ENCODE data around the gene SIPA1L3.
A peak's percentile ranks its signal among the peaks of the same experiment; 100 is the strongest.

Gene SIPA1L3

DNA sequence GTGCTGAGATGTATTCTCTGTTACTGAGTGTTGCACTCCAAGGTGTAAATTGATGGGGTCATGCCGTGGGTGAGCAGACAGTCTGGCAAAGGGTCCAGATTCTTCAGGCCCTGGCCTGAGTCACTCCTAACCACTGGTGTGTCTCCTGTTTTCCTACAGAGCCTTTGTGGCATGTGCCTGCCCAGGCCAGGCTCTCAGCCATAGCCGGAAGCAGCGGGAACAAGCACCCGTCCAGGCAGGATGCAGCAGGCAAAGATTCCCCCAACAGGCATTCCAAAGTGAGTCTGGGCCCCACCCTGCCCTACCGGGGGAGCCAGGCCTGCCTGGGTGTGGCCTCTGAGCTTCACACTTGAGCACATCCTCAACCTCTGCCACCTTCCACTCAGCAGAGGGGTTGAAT, 255.1 kb downstream of the SIPA1L3 start:
- DNase-seq = no peak

DNA sequence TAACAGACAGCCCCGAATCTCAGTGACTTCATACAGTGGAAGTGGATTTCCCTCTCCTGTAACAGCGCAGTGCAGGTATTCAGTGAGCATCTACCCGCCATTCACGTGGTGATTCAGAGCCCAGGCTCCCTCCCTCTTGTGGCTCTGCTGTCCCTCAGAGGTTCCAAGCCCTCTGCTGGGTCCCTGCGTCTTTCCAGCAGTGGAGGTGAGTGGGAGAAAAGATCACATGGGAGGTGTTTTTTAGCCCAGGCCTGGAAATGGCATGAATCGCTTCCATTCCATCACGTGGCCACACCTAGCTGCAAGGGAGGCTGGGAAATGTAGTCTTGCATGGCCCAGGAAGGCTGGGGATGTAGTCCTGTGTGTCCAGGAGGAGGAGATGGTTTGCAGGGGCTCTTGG, 255.6 kb downstream of the SIPA1L3 start:
- no peak for DNase-seq

DNA sequence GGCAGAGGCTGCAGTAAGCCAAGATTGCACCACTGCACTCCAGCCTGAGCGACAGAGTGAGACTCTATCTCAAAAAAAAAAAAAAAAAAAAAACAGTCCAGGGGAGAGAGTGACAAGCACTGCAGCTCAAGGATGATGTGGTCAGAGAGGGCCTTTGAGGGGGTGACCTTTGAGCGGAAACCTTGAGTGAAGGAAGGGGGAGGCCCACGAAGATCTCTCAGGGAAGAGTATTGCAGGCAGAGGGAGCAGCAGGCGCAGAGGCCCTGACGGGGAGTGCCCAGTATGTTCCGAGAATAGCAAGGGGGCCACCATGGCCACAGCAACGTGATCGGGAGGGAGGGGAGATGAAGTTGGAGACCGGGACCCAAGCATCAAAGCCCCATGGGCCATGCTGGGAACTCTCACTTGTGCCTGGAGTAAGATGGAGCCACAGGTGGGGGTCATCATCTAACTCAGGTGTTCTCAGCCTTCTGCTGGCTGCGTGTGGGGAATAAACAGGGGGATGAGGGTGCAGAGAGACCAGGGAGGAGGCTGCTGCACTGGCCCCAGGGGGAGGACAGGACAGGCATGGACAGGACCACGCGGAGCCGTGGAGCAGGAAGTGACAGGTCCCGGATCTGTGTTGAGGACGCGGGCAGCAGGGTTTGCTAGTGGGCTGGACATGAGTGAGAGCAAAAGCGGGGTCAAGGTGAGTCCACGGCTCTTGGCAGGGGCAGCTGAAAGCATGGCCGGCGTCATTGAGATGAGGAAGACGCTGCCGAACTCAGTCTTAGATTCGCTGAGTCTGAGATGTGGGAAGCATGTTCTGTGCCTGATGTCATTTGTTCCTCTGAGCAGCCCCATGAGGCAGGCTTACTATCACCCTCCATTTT, 256.6 kb downstream of the SIPA1L3 start:
- no peak for DNase-seq

DNA sequence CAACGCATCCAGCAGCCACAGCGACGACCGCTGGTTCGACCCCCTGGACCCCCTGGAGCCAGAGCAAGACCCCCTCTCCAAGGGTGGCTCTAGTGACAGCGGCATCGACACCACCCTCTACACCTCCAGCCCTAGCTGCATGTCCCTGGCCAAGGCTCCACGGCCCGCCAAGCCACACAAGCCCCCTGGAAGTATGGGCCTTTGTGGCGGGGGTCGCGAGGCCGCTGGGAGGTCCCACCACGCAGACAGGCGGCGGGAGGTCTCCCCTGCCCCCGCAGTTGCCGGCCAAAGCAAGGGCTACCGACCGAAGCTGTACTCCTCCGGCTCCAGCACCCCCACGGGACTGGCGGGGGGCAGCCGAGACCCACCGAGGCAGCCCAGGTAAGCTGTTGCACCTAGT, 257.5 kb downstream of the SIPA1L3 start:
- DNase-seq = no peak

DNA sequence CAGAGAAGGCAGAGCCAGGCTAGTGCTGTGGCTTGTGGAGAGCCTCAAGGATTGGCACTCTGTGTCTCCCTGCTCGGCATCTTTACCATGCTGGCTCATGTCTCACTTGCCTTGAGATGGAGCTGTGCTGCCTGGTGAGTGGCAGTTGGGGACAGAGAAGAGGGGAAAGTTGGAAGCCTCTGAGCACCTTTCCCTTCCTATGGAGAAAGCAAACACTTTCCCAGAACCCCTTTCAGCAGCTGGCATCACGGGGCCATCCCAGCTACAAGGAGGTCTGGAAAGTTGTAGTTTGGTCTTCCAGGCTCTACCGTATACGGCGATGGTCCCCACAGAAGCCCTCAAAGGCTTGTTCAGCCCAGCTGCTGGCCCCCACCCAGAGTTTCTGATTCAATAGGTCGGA, 258.3 kb downstream of the SIPA1L3 start:
- no peak for DNase-seq

- DNase-seq = no peak
These were observed 261.6 kb downstream of the SIPA1L3 start for GRCh38 chr19:38168637-38169036.

DNA sequence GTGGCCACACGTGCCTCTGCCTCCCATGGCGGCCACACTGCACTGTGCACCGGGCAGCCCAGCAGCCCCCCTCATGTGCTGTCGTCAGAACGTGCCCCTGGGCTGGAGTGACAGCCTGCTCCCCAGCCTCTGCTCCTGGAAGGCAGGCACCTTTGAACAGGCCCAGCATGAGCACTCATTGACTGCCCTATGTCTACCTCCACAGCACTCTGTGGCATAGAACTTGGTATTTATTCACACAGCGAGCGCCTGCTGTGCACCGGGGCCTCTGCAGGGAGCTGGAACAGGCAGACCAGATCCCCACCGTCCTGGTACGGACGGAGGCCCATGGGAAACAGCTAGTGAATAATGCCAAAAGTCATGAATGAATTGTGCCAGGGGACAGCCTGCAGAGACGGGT, 263.3 kb downstream of the SIPA1L3 start:
- no peak for DNase-seq

DNA sequence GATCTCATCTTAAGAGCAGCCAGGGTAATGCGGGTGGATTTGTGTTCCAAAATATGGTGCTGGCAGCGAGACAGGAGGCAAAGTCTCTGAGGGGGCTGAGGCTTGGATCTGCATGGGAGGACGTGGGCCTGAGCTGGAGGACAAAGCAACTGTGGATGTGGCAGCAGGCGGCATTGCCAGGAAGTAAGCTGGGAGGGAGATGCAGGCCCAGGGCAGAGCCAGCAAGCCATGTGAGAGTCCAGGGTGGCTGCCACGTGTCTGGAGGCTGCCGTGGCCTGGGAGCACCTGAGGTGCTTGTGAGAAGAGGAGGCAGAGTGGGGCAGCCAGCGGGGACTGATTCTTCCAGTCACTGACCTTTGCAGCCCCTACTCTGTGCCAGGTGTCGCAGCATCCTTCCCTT, 265.0 kb downstream of the SIPA1L3 start:
- no peak for DNase-seq

- DNase-seq = peak; percentile 8
These were observed 266.5 kb downstream of the SIPA1L3 start for GRCh38 chr19:38173291-38174041.

- DNase-seq = no peak
These were observed 268.4 kb downstream of the SIPA1L3 start for GRCh38 chr19:38175422-38175821.

DNA sequence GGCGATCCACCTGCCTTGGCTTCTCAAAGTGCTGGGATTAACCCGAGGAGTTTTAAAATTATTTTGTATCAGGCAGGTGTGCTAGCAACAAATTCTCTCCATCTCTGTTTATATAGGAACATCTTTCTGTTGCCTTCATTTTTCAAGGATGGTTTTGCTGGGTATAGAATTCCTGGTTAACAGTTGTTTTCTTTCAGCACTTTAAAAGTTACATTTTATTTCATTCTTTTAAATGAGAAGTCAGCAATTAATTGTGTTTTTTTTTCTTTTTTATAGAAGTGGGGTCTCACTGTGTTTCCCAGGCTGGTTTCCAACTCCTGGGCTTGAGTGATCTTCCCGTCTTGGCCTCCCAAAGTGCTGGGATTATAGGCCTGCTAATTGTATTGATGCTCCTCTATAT, 273.1 kb downstream of the SIPA1L3 start:
- DNase-seq = no peak

GRCh38 chr19:38182536-38183210, 275.7 kb downstream of the SIPA1L3 start:
- no peak for DNase-seq

DNA sequence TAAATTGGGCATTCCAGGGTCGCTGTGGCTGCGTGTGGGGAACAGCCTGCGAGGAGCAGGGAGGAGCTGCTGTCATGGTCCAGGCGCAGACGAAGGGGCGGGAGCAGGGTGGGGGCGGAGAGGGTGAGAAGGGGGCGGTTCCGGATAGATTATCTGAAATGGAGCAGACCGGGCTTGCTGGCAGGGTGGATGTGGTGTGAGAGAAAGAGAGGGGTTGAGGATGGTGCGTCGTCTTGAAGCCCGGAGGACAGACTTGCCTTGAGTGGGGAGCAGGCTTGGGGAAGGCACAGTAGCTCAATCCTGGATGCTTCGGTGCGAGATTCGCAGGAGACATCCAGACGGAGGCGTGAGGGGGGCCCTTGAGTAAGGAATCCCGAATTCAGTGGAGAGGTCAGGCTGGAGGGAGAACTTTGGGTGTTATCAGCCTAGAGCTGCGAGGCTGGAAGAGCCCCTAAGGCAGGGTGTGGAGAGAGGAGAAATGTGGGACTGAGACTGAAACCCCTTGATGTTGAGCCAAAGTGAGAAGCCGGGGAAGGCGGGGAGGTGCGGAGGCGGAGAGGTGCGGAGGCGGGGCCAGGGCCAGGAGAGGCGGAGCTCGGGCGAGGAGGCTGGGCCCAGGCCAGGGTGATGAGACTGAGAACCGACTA, 276.4 kb downstream of the SIPA1L3 start:
- peak; percentile 23 for DNase-seq

GRCh38 chr19:38184815-38185214, 277.8 kb downstream of the SIPA1L3 start:
- DNase-seq = no peak

GRCh38 chr19:38185562-38185961, 278.6 kb downstream of the SIPA1L3 start:
- DNase-seq = no peak

- no peak for DNase-seq
These were observed 283.1 kb downstream of the SIPA1L3 start for GRCh38 chr19:38190061-38190460.

- no peak for DNase-seq
These were observed 283.8 kb downstream of the SIPA1L3 start for GRCh38 chr19:38190793-38191192.

- no peak for DNase-seq
These were observed 284.7 kb downstream of the SIPA1L3 start for GRCh38 chr19:38191747-38192146.

DNA sequence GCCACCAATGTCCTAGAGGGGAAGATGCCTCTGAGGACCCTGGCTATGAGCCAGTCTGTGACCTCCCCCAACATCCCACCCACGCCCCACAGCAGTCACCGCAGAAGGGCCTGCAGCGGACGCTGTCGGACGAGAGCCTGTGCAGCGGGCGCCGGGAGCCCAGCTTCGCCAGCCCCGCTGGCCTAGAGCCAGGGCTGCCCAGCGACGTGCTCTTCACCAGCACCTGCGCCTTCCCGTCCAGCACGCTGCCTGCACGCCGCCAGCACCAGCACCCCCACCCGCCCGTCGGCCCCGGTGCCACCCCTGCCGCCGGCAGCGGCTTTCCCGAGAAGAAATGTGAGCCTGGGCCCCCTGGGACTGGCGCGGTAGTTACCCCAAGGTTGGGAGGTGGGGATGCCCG, 286.4 kb downstream of the SIPA1L3 start:
- DNase-seq = no peak

- no peak for DNase-seq
These were observed 287.2 kb downstream of the SIPA1L3 start for GRCh38 chr19:38194061-38194701.

DNA sequence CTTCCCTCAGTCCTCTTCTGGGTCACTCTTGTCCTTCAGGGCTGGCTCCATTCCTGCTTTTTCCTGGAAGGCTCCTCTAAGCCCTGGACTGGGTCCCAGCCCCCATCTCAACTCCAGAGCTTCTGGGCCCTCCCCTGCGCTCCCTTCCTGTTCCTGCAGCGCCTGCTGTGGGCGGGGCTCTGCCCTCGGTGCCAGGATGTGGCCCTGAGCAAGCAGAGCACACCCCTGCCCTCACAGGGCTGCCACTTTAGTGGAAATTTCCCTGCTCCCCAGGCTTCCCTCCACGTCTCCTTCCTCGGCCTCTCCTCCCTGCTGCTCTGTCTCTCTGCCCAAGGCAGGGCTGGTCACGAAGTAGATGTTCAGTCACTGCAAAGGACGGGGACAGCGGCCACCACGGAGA, 288.2 kb downstream of the SIPA1L3 start:
- DNase-seq = no peak

- DNase-seq = no peak
These were observed 289.3 kb downstream of the SIPA1L3 start for GRCh38 chr19:38196245-38196837.

All from fibroblast of skin of scalp (primary cell).